Esophagus (tissue), 2 donors: ENCODE measurements around the gene SIGLEC14. TPM values are rescaled to one million over a fixed set of nuclear protein-coding genes. Genes with fewer than 3 reads are reported as not detected.

Experiments
- H3K27ac ChIP-seq, 2 donors: one replicate each; pipeline ENCODE4 v1.5.1; 2013; ENCODE audit warnings: low read depth in 2 of 2, mild to moderate bottlenecking in 2 of 2, inconsistent platforms in 1 of 2, low read length in 1 of 2, moderate library complexity in 1 of 2
- H3K27me3 ChIP-seq, 2 donors: one replicate each; pipeline ENCODE4 v1.6.1; 2013; ENCODE audit warnings: low read length in 2 of 2, control low read depth in 1 of 2, mild to moderate bottlenecking in 1 of 2; ENCODE audit not compliant: insufficient read depth in 2 of 2, control insufficient read depth in 1 of 2
- H3K36me3 ChIP-seq, 2 donors: one replicate each; pipeline ENCODE4 v1.6.1; 2013; ENCODE audit warnings: low read length in 1 of 2; ENCODE audit not compliant: control insufficient read depth in 2 of 2, insufficient read depth in 2 of 2
- H3K4me1 ChIP-seq, 2 donors: one replicate each; pipeline ENCODE4 v1.6.1; 2013; ENCODE audit warnings: low read length in 1 of 2; ENCODE audit not compliant: control insufficient read depth in 2 of 2, insufficient read depth in 2 of 2
- H3K4me3 ChIP-seq, 2 donors: one replicate each; pipeline ENCODE4 v1.5.1; 2013; ENCODE audit warnings: low read length in 2 of 2, mild to moderate bottlenecking in 2 of 2, low read depth in 1 of 2, moderate library complexity in 1 of 2
- H3K9me3 ChIP-seq, 2 donors: one replicate each; pipeline ENCODE4 v1.6.1; 2013; ENCODE audit warnings: mild to moderate bottlenecking in 2 of 2, low read depth in 1 of 2, low read length in 1 of 2, moderate library complexity in 1 of 2; ENCODE audit not compliant: control insufficient read depth in 2 of 2, insufficient read depth in 1 of 2
- whole genome bisulfite sequencing, 2 donors: extraction: QIAGEN DNeasy Blood & Tissue Kit; methylation state at CpG; one replicate each; pipeline ENCODE4 v1.1.7; 2013; 5-methylcytosine and 5-hydroxymethylcytosine counted together
- polyA plus RNA-seq, 2 donors: library from polyadenylated mRNA; stranded (reverse); fragments of 200-250 nt; gene quantifications; one replicate each; pipeline ENCODE4 v1.2.3, GENCODE V29; 2013
- donor health status: healthy with polysubstance abuse.
- donor health status: Bipolar disorder and iron deficiency.

SIGLEC14 gene
- polyA plus RNA-seq, 2 donors: 0.11 to 0.26 TPM

- H3K9me3 ChIP-seq: no peaks in the 10 kb centered on the region
- H3K4me3 ChIP-seq: no peak overlapping the region
- H3K36me3 ChIP-seq: no peaks in the 10 kb centered on the region
- H3K27me3 ChIP-seq: no peaks in the 10 kb centered on the region
- no peak overlapping the region for H3K27ac ChIP-seq
- peaks cover 0 to 2% of the 10 kb centered on the region in 2 donors for H3K4me1 ChIP-seq
- WGBS, 2 donors: 86 to 88% methylated on average over 14 of the region's 14 CpGs
These were observed 18.3 kb downstream of the SIGLEC14 start for GRCh38 chr19:51628153-51628939.

- H3K27ac ChIP-seq: no peak overlapping the region
- H3K27me3 ChIP-seq: no peaks in the 10 kb centered on the region
- peaks cover 0 to 2% of the 10 kb centered on the region in 2 donors for H3K4me1 ChIP-seq
- WGBS, 2 donors: 63 to 65% methylated on average over 16 of the region's 16 CpGs
- no peaks in the 10 kb centered on the region for H3K36me3 ChIP-seq
- no peak overlapping the region for H3K4me3 ChIP-seq
- H3K9me3 ChIP-seq: no peaks in the 10 kb centered on the region
These were observed 19.0 kb downstream of the SIGLEC14 start for GRCh38 chr19:51627491-51628138.

- no peak overlapping the region for H3K27ac ChIP-seq
- no peak overlapping the region for H3K4me3 ChIP-seq
- no peaks in the 10 kb centered on the region for H3K9me3 ChIP-seq
- no peaks in the 10 kb centered on the region for H3K27me3 ChIP-seq
- peaks cover 0 to 2% of the 10 kb centered on the region in 2 donors for H3K4me1 ChIP-seq
- 39 to 52% methylated on average over 2 of the region's 2 CpGs for WGBS, 2 donors
- H3K36me3 ChIP-seq: no peaks in the 10 kb centered on the region
These were observed 19.9 kb downstream of the SIGLEC14 start for GRCh38 chr19:51626675-51627074.

GRCh38 chr19:51621178-51621577, 25.4 kb downstream of the SIGLEC14 start:
- WGBS, 2 donors: 48 to 51% methylated on average over 2 of the region's 2 CpGs
- Histone ChIP-seq H3K27ac (no peak overlapping the region), H3K36me3 (no peaks in the 10 kb centered on the region), H3K4me1 (no peaks in the 10 kb centered on the region), H3K9me3 (no peaks in the 10 kb centered on the region), H3K4me3 (no peak overlapping the region), H3K27me3 (no peaks in the 10 kb centered on the region)

GRCh38 chr19:51615991-51616390, 30.6 kb downstream of the SIGLEC14 start:
- 45 to 69% methylated on average over 7 of the region's 7 CpGs for WGBS, 2 donors
- Histone ChIP-seq H3K36me3 (no peaks in the 10 kb centered on the region), H3K27ac (no peak overlapping the region), H3K4me3 (no peak overlapping the region), H3K9me3 (peaks cover 2 to 7% of the 10 kb centered on the region in 2 donors), H3K4me1 (no peaks in the 10 kb centered on the region), H3K27me3 (no peaks in the 10 kb centered on the region)

- Histone ChIP-seq H3K9me3 (peaks cover 2 to 7% of the 10 kb centered on the region in 2 donors), H3K36me3 (no peaks in the 10 kb centered on the region), H3K4me1 (no peaks in the 10 kb centered on the region), H3K27me3 (no peaks in the 10 kb centered on the region), H3K4me3 (no peak overlapping the region), H3K27ac (no peak overlapping the region)
- 67 to 70% methylated on average over 5 of the region's 5 CpGs for WGBS, 2 donors
These were observed 31.8 kb downstream of the SIGLEC14 start for GRCh38 chr19:51614789-51615188.

- Histone ChIP-seq H3K36me3 (no peaks in the 10 kb centered on the region), H3K4me1 (no peaks in the 10 kb centered on the region), H3K27ac (no peak overlapping the region), H3K4me3 (no peak overlapping the region), H3K27me3 (no peaks in the 10 kb centered on the region), H3K9me3 (peaks cover 2 to 7% of the 10 kb centered on the region in 2 donors)
- 73 to 75% methylated on average over 1 of the region's 1 CpG for WGBS, 2 donors
These were observed 36.0 kb downstream of the SIGLEC14 start for GRCh38 chr19:51610576-51610975.

GRCh38 chr19:51607920-51608562, 38.6 kb downstream of the SIGLEC14 start:
- Histone ChIP-seq H3K4me3 (no peak overlapping the region), H3K4me1 (no peaks in the 10 kb centered on the region), H3K27ac (no peak overlapping the region), H3K36me3 (no peaks in the 10 kb centered on the region), H3K27me3 (no peaks in the 10 kb centered on the region), H3K9me3 (peaks cover 2 to 6% of the 10 kb centered on the region in 2 donors)
- 27% methylated on average over 13 of the region's 13 CpGs for WGBS, 2 donors

- H3K27ac ChIP-seq: no peak overlapping the region
- no peaks in the 10 kb centered on the region for H3K4me1 ChIP-seq
- peaks cover 0 to under 1% of the 10 kb centered on the region in 2 donors for H3K9me3 ChIP-seq
- no peaks in the 10 kb centered on the region for H3K27me3 ChIP-seq
- 63 to 64% methylated on average over 6 of the region's 6 CpGs for WGBS, 2 donors
- no peaks in the 10 kb centered on the region for H3K36me3 ChIP-seq
- no peak overlapping the region for H3K4me3 ChIP-seq
These were observed 39.5 kb downstream of the SIGLEC14 start for GRCh38 chr19:51607077-51607476.
